CD4-positive, alpha-beta memory T cell (primary cell): Measurements from ENCODE around the gene TMEM45B. TPM values are rescaled to one million over a fixed set of nuclear protein-coding genes. Genes with fewer than 3 reads are reported as not detected.
A peak's percentile ranks its signal among the peaks of the same experiment; 100 is the strongest.
"Not testable (repeated sequence)": the region's sequence is repeated elsewhere in the genome, so short reads cannot be mapped to it uniquely, and the experiment has no call there.

ENCODE experiments used
- CTCF ChIA-PET: fragments of 350-600 bp; sonication (Branson Sonifier 250); formaldehyde crosslinking; loops from one replicate; lab custom pipeline; 2021; ENCODE audit warnings: inconsistent platforms; ENCODE audit not compliant: partially characterized antibody; lab: Charles Lee
- POLR2A ChIA-PET: fragments of 350-600 bp; sonication (Branson Sonifier 250); formaldehyde crosslinking; loops from one replicate; lab custom pipeline; 2021; ENCODE audit not compliant: partially characterized antibody; lab: Charles Lee
- DNase-seq, 5 donors: peaks; one replicate each; pipeline versions ENCODE4 v3.0.0 to v3.0.0-alpha.2; 2020 to 2022; ENCODE audit warnings: mixed read lengths in 1 of 5
- H3K27ac ChIP-seq: one replicate; pipeline ENCODE4 v1.7.0; 2013; ENCODE audit warnings: low read depth, low read length
- H3K27me3 ChIP-seq: 2 replicates; pipeline ENCODE4 v1.7.0; 2013; ENCODE audit warnings: mild to moderate bottlenecking, low read length, moderate library complexity; ENCODE audit not compliant: insufficient read depth
- H3K36me3 ChIP-seq: 2 replicates; pipeline ENCODE4 v1.7.0; 2013; ENCODE audit warnings: mild to moderate bottlenecking, low read length, moderate library complexity; ENCODE audit not compliant: insufficient read depth
- H3K4me1 ChIP-seq: 2 replicates; pipeline ENCODE4 v1.7.0; 2013; ENCODE audit warnings: mild to moderate bottlenecking, low read length, moderate library complexity; ENCODE audit not compliant: insufficient read depth
- H3K4me3 ChIP-seq, 2 donors: one replicate each; pipeline ENCODE4 v1.7.0; 2013; ENCODE audit warnings: low read length in 2 of 2, mild to moderate bottlenecking in 1 of 2
- H3K9me3 ChIP-seq, 2 donors: one replicate each; pipeline ENCODE4 v1.7.0; 2013; ENCODE audit warnings: low read length in 2 of 2, control low read depth in 1 of 2; ENCODE audit not compliant: control insufficient read depth in 1 of 2
- H3K27ac Mint-ChIP-seq, 7 donors: one replicate each; pipeline ENCODE4 v1.8.0; 2020 to 2021; ENCODE audit warnings: mixed read lengths in 7 of 7, mild to moderate bottlenecking in 6 of 7, inconsistent platforms in 3 of 7, moderate library complexity in 3 of 7
- H3K27me3 Mint-ChIP-seq, 2 donors: one replicate each; pipeline ENCODE4 v1.8.0; 2020 to 2021; ENCODE audit warnings: mixed read lengths in 2 of 2
- H3K36me3 Mint-ChIP-seq, 2 donors: one replicate each; pipeline ENCODE4 v1.8.0; 2020 to 2021; ENCODE audit warnings: mixed read lengths in 2 of 2, inconsistent platforms in 1 of 2, mild to moderate bottlenecking in 1 of 2
- H3K4me1 Mint-ChIP-seq, 4 donors: one replicate each; pipeline ENCODE4 v1.8.0; 2020 to 2021; ENCODE audit warnings: mixed read lengths in 4 of 4, mild to moderate bottlenecking in 1 of 4
- H3K4me3 Mint-ChIP-seq, 8 donors: one replicate each; pipeline ENCODE4 v1.8.0; 2020 to 2021; ENCODE audit warnings: mixed read lengths in 8 of 8, mild to moderate bottlenecking in 7 of 8, moderate library complexity in 6 of 8, inconsistent platforms in 3 of 8
- H3K9me3 Mint-ChIP-seq, 8 donors: one replicate each; pipeline ENCODE4 v1.8.0; 2020 to 2021; ENCODE audit warnings: mixed read lengths in 8 of 8, mild to moderate bottlenecking in 5 of 8, inconsistent platforms in 3 of 8, moderate library complexity in 1 of 8
- intact Hi-C: fragments of 100-400 bp; cut with micrococcal nuclease; formaldehyde crosslinking; loops from one replicate; pipeline ENCODE4 v1.15.1; 2023
- polyA plus RNA-seq, 2 donors: library from polyadenylated mRNA; unstranded; fragments of 300-500 nt; fragmentation: Illumina TruSeq; gene quantifications; one replicate each; pipeline ENCODE4 v1.2.3, GENCODE V29; 2021
- total RNA-seq, 2 experiments: library from RNA; stranded (reverse); gene quantifications; one replicate each; pipeline ENCODE4 v1.2.3, GENCODE V29; 2021

Gene TMEM45B
- total and polyA plus RNA-seq, 4 experiments from 2014 or later = 14.0 to 34.4 (median 26.0) TPM

DNA sequence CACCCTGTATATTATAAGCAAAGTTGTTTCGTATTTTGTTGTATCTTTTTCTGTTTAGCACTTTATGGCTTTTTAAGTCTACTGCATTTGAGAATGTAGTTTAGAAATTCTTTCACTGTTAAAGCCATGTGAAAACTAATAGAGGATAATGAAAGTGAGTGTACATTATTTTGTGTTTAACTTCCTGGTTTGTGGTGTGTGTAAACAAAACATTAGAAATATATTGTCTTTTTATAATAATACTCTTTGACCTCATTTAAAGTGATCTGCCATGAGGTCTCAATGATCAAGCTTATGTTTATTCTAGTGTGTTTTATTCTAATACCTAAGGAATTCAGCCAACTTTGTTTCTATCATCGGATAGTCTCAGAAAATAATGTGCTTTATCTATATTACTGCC, 27.4 kb upstream of the TMEM45B start:
- ChIA-PET POLR2A (interaction anchor here (1.5 kb wide), 1 partner anchor 16 kb away, joined by 6 read pairs; no protein-coding TSS in a partner anchor), CTCF (interaction anchor here (1.1 to 5.9 kb wide), 2 partner anchors 9 to 344 kb away, joined by 3 to 64 read pairs; no protein-coding TSS in a partner anchor)

DNA sequence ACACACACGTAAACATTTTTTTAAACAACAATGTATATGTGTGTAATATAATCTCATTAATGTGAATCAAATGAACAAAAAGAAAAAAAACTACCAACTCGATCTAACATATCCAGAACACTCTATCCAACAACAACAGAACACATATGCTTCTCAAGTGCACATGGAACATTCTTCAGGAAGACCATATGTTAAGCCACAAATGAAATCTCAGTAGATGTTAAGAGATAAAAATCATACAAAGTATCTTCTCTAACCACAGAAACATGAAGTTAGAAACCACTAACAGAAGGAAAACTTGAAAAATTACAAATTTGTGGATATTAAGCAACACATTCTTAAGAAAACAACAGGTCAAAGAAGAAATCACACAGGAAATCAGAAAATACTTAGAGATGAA, 25.5 kb upstream of the TMEM45B start:
- Mint-ChIP-seq H3K36me3 (peaks cover 1 to 7% of the 10 kb centered on the region in 2 donors), H3K9me3 (peaks cover 0 to 8% (median 0%) of the 10 kb centered on the region in 8 donors), H3K27me3 (no peaks in the 10 kb centered on the region), H3K4me3 (peak overlapping the region in 3 of 8 donors; percentile 3 to 58 (median 6)), H3K4me1 (peaks cover 7 to 21% (median 14%) of the 10 kb centered on the region in 4 donors), H3K27ac (peak overlapping the region in 5 of 7 donors; percentile 2 to 76 (median 49))
- Histone ChIP-seq H3K4me1 (peaks cover 10% of the 10 kb centered on the region), H3K27ac (no peak overlapping the region), H3K9me3 (no peaks in the 10 kb centered on the region), H3K36me3 (no peaks in the 10 kb centered on the region), H3K27me3 (no peaks in the 10 kb centered on the region), H3K4me3 (no peak overlapping the region)
- POLR2A ChIA-PET = interaction anchor here (0.8 to 1.2 kb wide), 3 partner anchors 24 to 72 kb away, joined by 3 to 4 read pairs (median 4); no protein-coding TSS in a partner anchor
- intact Hi-C loops = no loop called here
- no peak for DNase-seq
- CTCF ChIA-PET = interaction anchor here (1.6 kb wide), 1 partner anchor 23 kb away, joined by 4 read pairs; no protein-coding TSS in a partner anchor

More for the DNA sequence above, 27.4 kb upstream of the TMEM45B start:
- H3K4me1 ChIP-seq = peaks cover 10% of the 10 kb centered on the region
- H3K27me3 ChIP-seq = no peaks in the 10 kb centered on the region
- H3K27me3 Mint-ChIP-seq = no peaks in the 10 kb centered on the region
- no peaks in the 10 kb centered on the region for H3K9me3 Mint-ChIP-seq
- no peak overlapping the region for H3K4me3 Mint-ChIP-seq
- H3K27ac ChIP-seq = no peak overlapping the region
- no peak for DNase-seq
- intact Hi-C loops = loop anchor here (5.0 kb wide), 2 partner anchors 64 to 109 kb away; partner anchors contain the start of gene NFRKB
- no peak overlapping the region for H3K27ac Mint-ChIP-seq
- peaks cover 7 to 21% (median 14%) of the 10 kb centered on the region in 4 donors for H3K4me1 Mint-ChIP-seq
- H3K9me3 ChIP-seq = no peaks in the 10 kb centered on the region
- H3K36me3 Mint-ChIP-seq = peaks cover 0 to 1% of the 10 kb centered on the region in 2 donors
- H3K4me3 ChIP-seq = no peak overlapping the region
- no peaks in the 10 kb centered on the region for H3K36me3 ChIP-seq

DNA sequence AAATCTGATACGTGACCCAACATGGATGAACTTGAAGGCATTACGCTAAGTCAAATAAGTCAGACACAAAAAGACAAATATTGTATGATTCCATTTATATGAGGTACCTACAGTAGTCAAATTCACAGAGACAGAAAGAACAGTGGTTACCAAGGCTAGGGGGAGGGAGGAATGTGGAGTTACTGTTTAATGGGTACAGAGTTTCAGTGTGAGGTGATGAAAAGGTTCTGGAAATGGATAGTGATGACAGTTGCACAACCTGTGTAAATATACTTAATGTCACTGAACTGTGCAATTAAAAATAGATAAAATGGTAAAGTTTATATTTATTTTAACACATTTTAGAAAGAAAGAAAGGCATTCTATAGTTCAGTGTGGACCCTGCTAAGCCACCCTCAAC, 24.1 kb upstream of the TMEM45B start:
- H3K27ac ChIP-seq = no peak overlapping the region
- Mint-ChIP-seq H3K4me1 (peaks cover 7 to 21% (median 14%) of the 10 kb centered on the region in 4 donors), H3K27ac (no peak overlapping the region), H3K36me3 (peaks cover 8 to 16% of the 10 kb centered on the region in 2 donors), H3K27me3 (no peaks in the 10 kb centered on the region), H3K9me3 (peaks cover 0 to 15% (median 7%) of the 10 kb centered on the region in 8 donors), H3K4me3 (no peak overlapping the region)
- H3K27me3 ChIP-seq = no peaks in the 10 kb centered on the region
- no peaks in the 10 kb centered on the region for H3K36me3 ChIP-seq
- no peak overlapping the region for H3K4me3 ChIP-seq
- ChIA-PET CTCF (no interaction called here), POLR2A (no interaction called here)
- H3K4me1 ChIP-seq = peaks cover 10% of the 10 kb centered on the region
- intact Hi-C loops = no loop called here
- DNase-seq = no peak
- no peaks in the 10 kb centered on the region for H3K9me3 ChIP-seq

GRCh38 chr11:129792663-129793062, 23.0 kb upstream of the TMEM45B start:
- Mint-ChIP-seq H3K36me3 (peaks cover 8 to 23% of the 10 kb centered on the region in 2 donors), H3K27me3 (no peaks in the 10 kb centered on the region), H3K9me3 (peaks cover 0 to 15% (median 7%) of the 10 kb centered on the region in 8 donors), H3K4me3 (no peak overlapping the region), H3K27ac (no peak overlapping the region), H3K4me1 (peaks cover 7 to 27% (median 15%) of the 10 kb centered on the region in 4 donors)
- Histone ChIP-seq H3K27me3 (no peaks in the 10 kb centered on the region), H3K36me3 (no peaks in the 10 kb centered on the region), H3K27ac (no peak overlapping the region), H3K4me1 (peaks cover 10% of the 10 kb centered on the region), H3K9me3 (no peaks in the 10 kb centered on the region), H3K4me3 (no peak overlapping the region)
- ChIA-PET CTCF (no interaction called here), POLR2A (no interaction called here)
- intact Hi-C loops = no loop called here
- no peak for DNase-seq

DNA sequence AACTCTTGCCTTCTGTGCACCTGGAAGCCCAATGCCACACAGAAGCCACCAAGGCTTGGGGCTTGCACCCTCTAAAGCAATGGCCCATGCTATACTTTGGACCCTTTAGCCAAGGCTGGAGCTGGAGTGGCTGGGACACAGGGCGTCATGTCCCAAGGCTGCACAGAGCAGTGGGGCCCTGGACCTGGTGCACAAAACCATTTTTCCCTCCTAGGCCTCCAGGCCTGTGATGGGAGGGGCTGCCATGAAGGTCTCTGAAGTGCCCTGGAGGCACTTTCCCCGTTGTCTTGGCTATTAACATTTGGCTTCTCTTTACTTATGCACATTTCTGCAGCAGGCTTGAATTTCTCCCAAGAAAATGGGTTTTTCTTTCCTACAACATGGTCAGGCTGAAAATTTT, 20.6 kb upstream of the TMEM45B start:
- H3K27ac ChIP-seq = no peak overlapping the region
- H3K4me3 ChIP-seq = no peak overlapping the region
- no peak for DNase-seq
- no peaks in the 10 kb centered on the region for H3K27me3 Mint-ChIP-seq
- no peak overlapping the region for H3K27ac Mint-ChIP-seq
- ChIA-PET CTCF (no interaction called here), POLR2A (no interaction called here)
- H3K4me3 Mint-ChIP-seq = no peak overlapping the region
- intact Hi-C loops = no loop called here
- H3K27me3 ChIP-seq = no peaks in the 10 kb centered on the region
- H3K36me3 ChIP-seq = no peaks in the 10 kb centered on the region
- H3K36me3 Mint-ChIP-seq = peaks cover 20 to 36% of the 10 kb centered on the region in 2 donors
- peaks cover 3 to 30% (median 19%) of the 10 kb centered on the region in 8 donors for H3K9me3 Mint-ChIP-seq
- peaks cover 10 to 36% (median 19%) of the 10 kb centered on the region in 4 donors for H3K4me1 Mint-ChIP-seq
- H3K4me1 ChIP-seq = peaks cover 13% of the 10 kb centered on the region
- no peaks in the 10 kb centered on the region for H3K9me3 ChIP-seq

GRCh38 chr11:129798212-129798611, 17.4 kb upstream of the TMEM45B start:
- CTCF ChIA-PET = interaction anchor here (1.1 to 1.6 kb wide), 3 partner anchors 13 to 334 kb away, joined by 3 to 5 read pairs (median 4); no protein-coding TSS in a partner anchor
- H3K36me3 ChIP-seq = no peaks in the 10 kb centered on the region
- POLR2A ChIA-PET = interaction anchor here (0.5 to 2.5 kb wide), 3 partner anchors 16 to 98 kb away, joined by 3 to 17 read pairs (median 4); no protein-coding TSS in a partner anchor
- peaks cover 16% of the 10 kb centered on the region for H3K4me1 ChIP-seq
- Mint-ChIP-seq H3K36me3 (peaks cover 18 to 42% of the 10 kb centered on the region in 2 donors), H3K27me3 (no peaks in the 10 kb centered on the region), H3K4me1 (peaks cover 13 to 42% (median 20%) of the 10 kb centered on the region in 4 donors), H3K9me3 (peaks cover 3 to 30% (median 20%) of the 10 kb centered on the region in 8 donors), H3K27ac (peak overlapping the region in 1 of 7 donors; percentile 5), H3K4me3 (peak overlapping the region in 3 of 8 donors; percentile 11 to 43 (median 42))
- H3K9me3 ChIP-seq = no peaks in the 10 kb centered on the region
- no peak overlapping the region for H3K27ac ChIP-seq
- DNase-seq = no peak
- intact Hi-C loops = no loop called here
- no peaks in the 10 kb centered on the region for H3K27me3 ChIP-seq
- no peak overlapping the region for H3K4me3 ChIP-seq

- H3K4me3 ChIP-seq, H3K27me3 ChIP-seq, H3K36me3 ChIP-seq, intact Hi-C loops, DNase-seq, H3K27me3 Mint-ChIP-seq, H3K4me3 Mint-ChIP-seq, H3K9me3 ChIP-seq, H3K27ac ChIP-seq, H3K27ac Mint-ChIP-seq: not testable (repeated sequence)
- peaks cover 3 to 28% (median 21%) of the 10 kb centered on the region in 8 donors for H3K9me3 Mint-ChIP-seq
- peaks cover 19 to 37% of the 10 kb centered on the region in 2 donors for H3K36me3 Mint-ChIP-seq
- ChIA-PET CTCF (interaction anchor here (1.4 to 1.9 kb wide), 2 partner anchors 14 to 331 kb away, joined by 4 to 5 read pairs; no protein-coding TSS in a partner anchor), POLR2A (interaction anchor here (1.0 to 2.5 kb wide), 3 partner anchors 14 to 62 kb away, joined by 3 to 17 read pairs (median 3); no protein-coding TSS in a partner anchor)
- peaks cover 33% of the 10 kb centered on the region for H3K4me1 ChIP-seq
- H3K4me1 Mint-ChIP-seq = peaks cover 28 to 61% (median 39%) of the 10 kb centered on the region in 4 donors
Observed at GRCh38 chr11:129800162-129800561, 15.5 kb upstream of the TMEM45B start.
